CD4-positive, CD25-positive, alpha-beta regulatory T cell (primary cell): ENCODE measurements around the gene CHST2. TPM values are rescaled to one million over a fixed set of nuclear protein-coding genes. Genes with fewer than 3 reads are reported as not detected.

Experiments used
- ATAC-seq, 2 donors: fragments of 150-1000 bp; cut with Tn5 transposase; one replicate each; pipeline ENCODE4 v1.10.0; 2021; ENCODE audit warnings: low read depth in 2 of 2, moderate number of reproducible peaks in 2 of 2, moderate library complexity in 1 of 2
- DNase-seq, 3 donors: peaks; one replicate each; pipeline versions ENCODE4 v3.0.0 to v3.0.0-alpha.2; 2012 to 2022; ENCODE audit warnings: mixed read lengths in 1 of 3
- H3K27ac ChIP-seq: one replicate; pipeline ENCODE4 v1.7.0; 2013; ENCODE audit warnings: mild to moderate bottlenecking, low read length; ENCODE audit not compliant: insufficient read depth, poor library complexity, severe bottlenecking
- H3K27me3 ChIP-seq: one replicate; pipeline ENCODE4 v1.7.0; 2013; ENCODE audit warnings: low read length; ENCODE audit not compliant: control insufficient read depth, insufficient read depth
- H3K36me3 ChIP-seq: one replicate; pipeline ENCODE4 v1.7.0; 2013; ENCODE audit warnings: mild to moderate bottlenecking, low read length, moderate library complexity; ENCODE audit not compliant: control insufficient read depth, insufficient read depth
- H3K4me1 ChIP-seq: 2 replicates; pipeline ENCODE4 v1.7.0; 2013; ENCODE audit warnings: mild to moderate bottlenecking, low read length; ENCODE audit not compliant: insufficient read depth, control insufficient read depth, poor library complexity, severe bottlenecking
- H3K4me3 ChIP-seq: one replicate; pipeline ENCODE4 v1.7.0; 2013; ENCODE audit warnings: low read depth, mild to moderate bottlenecking, low read length, moderate library complexity
- H3K9me3 ChIP-seq, 2 experiments: 1 replicate in 1 of 2; 2 replicates in 1 of 2; pipeline ENCODE4 v1.7.0; 2013; ENCODE audit warnings: low read length in 2 of 2, mild to moderate bottlenecking in 1 of 2, moderate library complexity in 1 of 2; ENCODE audit not compliant: control insufficient read depth in 2 of 2
- H3K27ac Mint-ChIP-seq, 3 donors: one replicate each; pipeline ENCODE4 v1.8.0; 2020 to 2022; ENCODE audit warnings: mild to moderate bottlenecking in 3 of 3, mixed read lengths in 3 of 3, moderate library complexity in 2 of 3
- H3K27me3 Mint-ChIP-seq: one replicate; pipeline ENCODE4 v1.8.0; 2022; ENCODE audit warnings: mild to moderate bottlenecking, mixed read lengths
- H3K36me3 Mint-ChIP-seq: one replicate; pipeline ENCODE4 v1.8.0; 2020; ENCODE audit warnings: mixed read lengths
- H3K4me1 Mint-ChIP-seq, 4 donors: one replicate each; pipeline ENCODE4 v1.8.0; 2020 to 2022; ENCODE audit warnings: mixed read lengths in 4 of 4, mild to moderate bottlenecking in 1 of 4
- H3K4me3 Mint-ChIP-seq, 4 donors: one replicate each; pipeline ENCODE4 v1.8.0; 2020 to 2022; ENCODE audit warnings: mild to moderate bottlenecking in 4 of 4, mixed read lengths in 4 of 4, moderate library complexity in 3 of 4
- H3K9me3 Mint-ChIP-seq, 7 donors: one replicate each; pipeline ENCODE4 v1.8.0; 2020 to 2022; ENCODE audit warnings: mixed read lengths in 7 of 7, mild to moderate bottlenecking in 3 of 7, moderate library complexity in 2 of 7
- polyA plus RNA-seq, 4 donors: library from polyadenylated mRNA; unstranded; fragments of 300-500 nt; fragmentation: Illumina TruSeq; gene quantifications; one replicate each; pipeline ENCODE4 v1.2.3, GENCODE V29; 2021
- total RNA-seq: library from RNA; stranded (reverse); gene quantifications from one replicate; pipeline ENCODE4 v1.2.3, GENCODE V29; 2022

Gene CHST2
- total and polyA plus RNA-seq, 5 donors from 2014 or later, result 4.3 to 6.0 (median 4.9) TPM

- Histone ChIP-seq H3K4me3 (peak overlapping the region; percentile 67), H3K27me3 (no peaks in the 10 kb centered on the region), H3K36me3 (no peaks in the 10 kb centered on the region), H3K27ac (peak overlapping the region; percentile 69), H3K9me3 (peaks cover 0 to 5% of the 10 kb centered on the region in 2 experiments), H3K4me1 (peaks cover 48% of the 10 kb centered on the region)
- H3K36me3 Mint-ChIP-seq, result peaks cover 7% of the 10 kb centered on the region
- peak overlapping the region in 3 of 4 donors; percentile 58 to 65 (median 60) for H3K4me3 Mint-ChIP-seq
- ATAC-seq (no peak), DNase-seq (no peak)
- H3K27ac Mint-ChIP-seq, result peak overlapping the region; percentile 84 to 90 (median 88)
- H3K9me3 Mint-ChIP-seq, result peaks cover 0 to 5% (median 0%) of the 10 kb centered on the region in 7 donors
- H3K4me1 Mint-ChIP-seq, result peaks cover 33 to 78% (median 45%) of the 10 kb centered on the region in 4 donors
- H3K27me3 Mint-ChIP-seq, result no peaks in the 10 kb centered on the region
Measured at GRCh38 chr3:143172062-143172794, 52.7 kb downstream of the CHST2 start.

- H3K27ac ChIP-seq, result no peak overlapping the region
- peaks cover 7% of the 10 kb centered on the region for H3K36me3 Mint-ChIP-seq
Measured at GRCh38 chr3:143172795-143173145, 53.2 kb downstream of the CHST2 start.

GRCh38 chr3:143173242-143173641 is 53.7 kb downstream of the CHST2 start:
- Mint-ChIP-seq H3K4me3 (peak overlapping the region in 3 of 4 donors; percentile 18 to 55 (median 23)), H3K9me3 (peaks cover 0 to 5% (median 0%) of the 10 kb centered on the region in 7 donors), H3K27ac (peak overlapping the region; percentile 57 to 90 (median 88)), H3K4me1 (peaks cover 33 to 73% (median 41%) of the 10 kb centered on the region in 4 donors), H3K27me3 (no peaks in the 10 kb centered on the region), H3K36me3 (peaks cover 7% of the 10 kb centered on the region)
- no peaks in the 10 kb centered on the region for H3K36me3 ChIP-seq
- no peak for ATAC-seq
- no peak for DNase-seq
- H3K27ac ChIP-seq, result no peak overlapping the region
- peak overlapping the region; percentile 1 for H3K4me3 ChIP-seq
- no peaks in the 10 kb centered on the region for H3K27me3 ChIP-seq
- peaks cover 40% of the 10 kb centered on the region for H3K4me1 ChIP-seq
- peaks cover 0 to 5% of the 10 kb centered on the region in 2 experiments for H3K9me3 ChIP-seq

More at GRCh38 chr3:143172795-143173145, 53.2 kb downstream of the CHST2 start:
- Mint-ChIP-seq H3K27me3 (no peaks in the 10 kb centered on the region), H3K27ac (peak overlapping the region; percentile 84 to 90 (median 88)), H3K4me3 (peak overlapping the region in 3 of 4 donors; percentile 18 to 65 (median 58)), H3K4me1 (peaks cover 33 to 76% (median 45%) of the 10 kb centered on the region in 4 donors), H3K9me3 (peaks cover 0 to 5% (median 0%) of the 10 kb centered on the region in 7 donors)
- Histone ChIP-seq H3K4me3 (peak overlapping the region; percentile 1), H3K4me1 (peaks cover 44% of the 10 kb centered on the region), H3K36me3 (no peaks in the 10 kb centered on the region), H3K9me3 (peaks cover 0 to 5% of the 10 kb centered on the region in 2 experiments), H3K27me3 (no peaks in the 10 kb centered on the region)
- ATAC-seq (no peak), DNase-seq (no peak)

Other genes starting within 250 kb of the CHST2 start
- gene PCOLCE2, start 230.7 kb upstream of the CHST2 start, total RNA-seq, result not detected
- not detected for gene PCOLCE2, start 230.7 kb upstream of the CHST2 start, polyA plus RNA-seq
- not detected for gene PAQR9, start 156.1 kb upstream of the CHST2 start, total RNA-seq
- not detected for gene PAQR9, start 156.1 kb upstream of the CHST2 start, polyA plus RNA-seq
- 175 TPM for gene U2SURP, start 118.2 kb upstream of the CHST2 start, total RNA-seq
- gene U2SURP, start 118.2 kb upstream of the CHST2 start, polyA plus RNA-seq, result 100 to 1,000 TPM in 3 of 4 donors, 10 to 100 TPM in 1; 94.2 to 119 (median 115) TPM